Smooth muscle cell (in vitro differentiated cells): ENCODE measurements around the gene CAMSAP2. TPM values are rescaled to one million over a fixed set of nuclear protein-coding genes. Genes with fewer than 3 reads are reported as not detected.

Source experiments
- DNase-seq: peaks from one replicate; lab custom pipeline; 2025; ENCODE audit not compliant: unreplicated experiment; lab: John Stamatoyannopoulos, UW
- H2AFZ ChIP-seq: fragments of 200-600 bp; sonication (generic); 2 replicates; pipeline ENCODE4 v1.6.0; 2016; ENCODE audit warnings: antibody characterized with exemption, low read depth, mild to moderate bottlenecking
- H3F3A ChIP-seq: fragments of 200-600 bp; sonication (generic); 2 replicates; pipeline ENCODE4 v1.6.0; 2017; ENCODE audit warnings: antibody characterized with exemption, low read depth
- H3K27ac ChIP-seq: fragments of 200-600 bp; sonication (generic); 2 replicates; pipeline ENCODE4 v1.5.1; 2016; ENCODE audit warnings: low read depth, mild to moderate bottlenecking
- H3K27me3 ChIP-seq: fragments of 200-600 bp; sonication (generic); 2 replicates; pipeline ENCODE4 v1.6.1; 2016; ENCODE audit warnings: low read depth, mild to moderate bottlenecking
- H3K36me3 ChIP-seq: fragments of 200-600 bp; sonication (generic); 2 replicates; pipeline ENCODE4 v1.5.1; 2016; ENCODE audit warnings: low read depth
- H3K4me1 ChIP-seq: fragments of 200-600 bp; sonication (generic); 2 replicates; pipeline ENCODE4 v1.5.1; 2016; ENCODE audit warnings: low read depth
- H3K4me2 ChIP-seq: fragments of 200-600 bp; sonication (generic); 2 replicates; pipeline ENCODE4 v1.6.0; 2016; ENCODE audit warnings: mild to moderate bottlenecking
- H3K4me3 ChIP-seq: fragments of 200-600 bp; sonication (generic); 2 replicates; pipeline ENCODE4 v1.5.1; 2016; ENCODE audit warnings: mild to moderate bottlenecking
- H3K79me2 ChIP-seq: fragments of 200-600 bp; sonication (generic); 2 replicates; pipeline ENCODE4 v1.6.0; 2016; ENCODE audit warnings: low read depth, mild to moderate bottlenecking
- H3K9ac ChIP-seq: fragments of 200-600 bp; sonication (generic); 2 replicates; pipeline ENCODE4 v1.6.0; 2016; ENCODE audit warnings: low read depth
- H3K9me3 ChIP-seq: fragments of 200-600 bp; sonication (generic); replicated peaks from 2 replicates; pipeline ENCODE4 v1.5.1; 2016; ENCODE audit warnings: low read depth
- H4K20me1 ChIP-seq: fragments of 200-600 bp; sonication (generic); 2 replicates; pipeline ENCODE4 v1.6.0; 2016; ENCODE audit warnings: low read depth
- CTCF ChIP-seq: fragments of 200-600 bp; sonication (generic); IDR thresholded peaks from 2 replicates; pipeline ENCODE4 v1.5.1; 2017; ENCODE audit warnings: borderline replicate concordance, mild to moderate bottlenecking, antibody characterized with exemption; ENCODE audit not compliant: insufficient read depth, poor library complexity, severe bottlenecking
- WGBS: methylation state at CpG from one replicate; pipeline ENCODE4 v1.1.7; 2016; ENCODE audit warnings: low lambda C conversion rate; 5-methylcytosine and 5-hydroxymethylcytosine counted together
- polyA plus RNA-seq: library from polyadenylated mRNA; unstranded; fragments of >200 nt; fragmentation: Nextera tagmentation; extraction: Ambion mirVana; gene quantifications from 2 replicates; pipeline ENCODE4 v1.2.1, GENCODE V29; 2016
- total RNA-seq: library from RNA; depleted of rRNA; stranded (reverse); fragments of >200 nt; gene quantifications from 2 replicates; pipeline ENCODE4 v1.2.3, GENCODE V29; 2014

Gene CAMSAP2
- total and polyA plus RNA-seq, 2 experiments from 2014 or later: 12.9 to 57.5 TPM

DNA sequence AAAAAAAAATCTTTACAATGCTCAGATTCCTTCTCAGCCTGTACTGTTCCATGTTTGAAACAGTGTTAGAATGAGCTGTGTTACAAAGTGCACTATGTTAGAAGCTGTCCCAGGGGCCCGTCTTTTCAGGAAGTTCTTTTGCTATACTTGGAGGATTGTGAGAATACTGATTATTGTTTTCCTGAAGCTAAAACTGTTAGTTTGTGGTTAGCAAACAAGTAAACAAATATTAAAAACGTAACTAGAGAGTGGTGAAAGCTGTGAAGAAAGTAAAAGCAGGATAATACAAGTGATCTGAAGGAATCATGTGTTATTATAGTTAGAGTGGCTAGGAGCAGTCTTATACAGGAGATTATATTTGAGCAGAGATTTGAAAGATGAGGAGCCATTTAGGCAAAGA, 35.6 kb downstream of the CAMSAP2 start:
- Histone ChIP-seq H3K27me3 (no peaks in the 10 kb centered on the region), H2AFZ (no peak overlapping the region), H3K79me2 (peaks cover 78% of the 10 kb centered on the region), H3K9ac (no peak overlapping the region), H4K20me1 (peaks cover 70% of the 10 kb centered on the region), H3K4me1 (peaks cover 6% of the 10 kb centered on the region), H3K9me3 (no peaks in the 10 kb centered on the region), H3K4me2 (no peak overlapping the region), H3K4me3 (no peak overlapping the region), H3K36me3 (no peaks in the 10 kb centered on the region), H3K27ac (peak overlapping the region; percentile 6), H3F3A (peaks cover 9% of the 10 kb centered on the region)
- no peak for TF ChIP-seq CTCF
- 65% methylated on average over 2 of the region's 2 CpGs for WGBS
- no peak for DNase-seq

GRCh38 chr1:200774735-200775444, 36.2 kb downstream of the CAMSAP2 start:
- Histone ChIP-seq H3K4me2 (no peak overlapping the region), H3K27ac (peak overlapping the region; percentile 25), H3K9me3 (no peaks in the 10 kb centered on the region), H3K4me3 (no peak overlapping the region), H4K20me1 (peaks cover 71% of the 10 kb centered on the region), H3K9ac (no peak overlapping the region), H2AFZ (no peak overlapping the region), H3K4me1 (peaks cover 6% of the 10 kb centered on the region), H3K36me3 (no peaks in the 10 kb centered on the region), H3K79me2 (peaks cover 83% of the 10 kb centered on the region), H3K27me3 (no peaks in the 10 kb centered on the region), H3F3A (peaks cover 9% of the 10 kb centered on the region)
- no peak for TF ChIP-seq CTCF
- 84% methylated on average over 2 of the region's 2 CpGs for WGBS
- DNase-seq: no peak

DNA sequence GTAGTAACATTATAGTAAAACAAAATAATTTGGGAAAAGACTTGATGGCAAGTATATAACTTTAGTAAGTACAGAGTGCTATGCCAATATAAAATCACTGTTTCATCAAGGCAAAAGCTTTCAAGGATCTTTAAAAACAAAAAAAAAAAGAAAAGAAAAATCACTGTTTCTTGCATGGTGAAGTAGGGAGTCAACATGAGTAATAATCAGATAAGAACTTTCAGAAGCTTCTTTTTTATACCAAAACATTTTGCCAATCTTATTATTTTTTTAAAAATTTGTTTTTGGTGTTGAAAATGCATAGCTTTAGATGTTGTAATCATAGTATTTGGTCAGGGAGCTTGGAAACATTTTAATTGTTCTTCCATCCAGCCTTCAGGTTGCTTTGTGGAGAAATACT, 37.2 kb downstream of the CAMSAP2 start:
- Histone ChIP-seq H3K4me3 (no peak overlapping the region), H4K20me1 (peaks cover 78% of the 10 kb centered on the region), H3K27me3 (no peaks in the 10 kb centered on the region), H3F3A (peaks cover 6% of the 10 kb centered on the region), H3K36me3 (no peaks in the 10 kb centered on the region), H3K9me3 (no peaks in the 10 kb centered on the region), H3K4me1 (peaks cover 12% of the 10 kb centered on the region), H3K4me2 (no peak overlapping the region), H2AFZ (no peak overlapping the region), H3K79me2 (peaks cover 92% of the 10 kb centered on the region), H3K9ac (no peak overlapping the region), H3K27ac (peak overlapping the region; percentile 25)
- no peak for DNase-seq
- TF ChIP-seq CTCF: no peak

- Histone ChIP-seq H3K4me1 (peaks cover 12% of the 10 kb centered on the region), H3K79me2 (peaks cover 94% of the 10 kb centered on the region), H3K9ac (no peak overlapping the region), H3K9me3 (no peaks in the 10 kb centered on the region), H2AFZ (no peak overlapping the region), H3K4me2 (no peak overlapping the region), H3K27me3 (no peaks in the 10 kb centered on the region), H3K36me3 (peaks cover 3% of the 10 kb centered on the region), H3F3A (peaks cover 3% of the 10 kb centered on the region), H3K27ac (no peak overlapping the region), H4K20me1 (peaks cover 88% of the 10 kb centered on the region), H3K4me3 (no peak overlapping the region)
- TF ChIP-seq CTCF: no peak
- no peak for DNase-seq
Measured at GRCh38 chr1:200776949-200777348, 38.3 kb downstream of the CAMSAP2 start.
